COLO829 (cell line): ENCODE results near the gene CASKIN1.
"Not testable (repeated sequence)": the region's sequence is repeated elsewhere in the genome, so short reads cannot be mapped to it uniquely, and the experiment has no call there.

Experiments used
- DNase-seq: peaks from one replicate; pipeline ENCODE4 v3.0.0; 2012; ENCODE audit warnings: low spot score

The CASKIN1 gene

GRCh38 chr16:2196162-2196980 is at the start of gene CASKIN1:
CASKIN1 (minus strand) TSS chr16:2196605; CDS start chr16:2196432, 173 bp downstream.
- DNase-seq = no peak

GRCh38 chr16:2244926-2245795 is 48.8 kb upstream of the CASKIN1 start:
- no peak for DNase-seq

GRCh38 chr16:2244301-2244700 is 47.9 kb upstream of the CASKIN1 start:
- no peak for DNase-seq

GRCh38 chr16:2243781-2244180 is 47.4 kb upstream of the CASKIN1 start:
- DNase-seq = no peak

GRCh38 chr16:2243031-2243528 is 46.7 kb upstream of the CASKIN1 start:
- DNase-seq = no peak

GRCh38 chr16:2242598-2242997 is 46.2 kb upstream of the CASKIN1 start:
- no peak for DNase-seq

- not testable (repeated sequence) for DNase-seq
Observed at GRCh38 chr16:2240331-2240730, 43.9 kb upstream of the CASKIN1 start.

GRCh38 chr16:2238838-2239675 is 42.7 kb upstream of the CASKIN1 start:
- DNase-seq = no peak

- DNase-seq = no peak
Observed at GRCh38 chr16:2238150-2238837, 41.9 kb upstream of the CASKIN1 start.

- DNase-seq = no peak
Observed at GRCh38 chr16:2237493-2238149, 41.2 kb upstream of the CASKIN1 start.

GRCh38 chr16:2237102-2237482 is 40.7 kb upstream of the CASKIN1 start:
- DNase-seq = no peak

GRCh38 chr16:2236337-2237101 is 40.1 kb upstream of the CASKIN1 start, which contains the start of gene DNASE1L2:
DNASE1L2 (plus strand) TSS chr16:2236444; CDS start chr16:2236817, 373 bp downstream.
- no peak for DNase-seq

- DNase-seq = no peak
Observed at GRCh38 chr16:2235695-2236336, 39.4 kb upstream of the CASKIN1 start.

GRCh38 chr16:2235234-2235651 is 38.8 kb upstream of the CASKIN1 start:
- no peak for DNase-seq

GRCh38 chr16:2234813-2235170 is 38.4 kb upstream of the CASKIN1 start:
- no peak for DNase-seq

- no peak for DNase-seq
Observed at GRCh38 chr16:2233872-2234812, 37.7 kb upstream of the CASKIN1 start.

GRCh38 chr16:2233046-2233775 is 36.8 kb upstream of the CASKIN1 start:
- DNase-seq = no peak
